Activated CD8-positive, alpha-beta T cell treated with anti-CD3 and anti-CD28 coated beads for 36 hours (primary cell): ENCODE results near the gene MAGI2. TPM values are rescaled to one million over a fixed set of nuclear protein-coding genes. Genes with fewer than 3 reads are reported as not detected.

ENCODE experiments used
- ATAC-seq: fragments of 200-7000 bp; cut with Tn5 transposase; one replicate; pipeline ENCODE4 v1.10.0; 2021; ENCODE audit warnings: mild to moderate bottlenecking, moderate library complexity
- CTCF ChIA-PET: fragments of 350-600 bp; sonication (Branson Sonifier 250); formaldehyde crosslinking; loops from one replicate; lab custom pipeline; 2021; ENCODE audit warnings: antibody characterized with exemption; lab: Charles Lee
- POLR2A ChIA-PET: fragments of 350-600 bp; sonication (Branson Sonifier 250); formaldehyde crosslinking; loops from one replicate; lab custom pipeline; 2021; ENCODE audit warnings: antibody characterized with exemption; lab: Charles Lee
- DNase-seq: peaks from one replicate; pipeline ENCODE4 v3.0.0-alpha.2; 2020
- H3K27ac Mint-ChIP-seq: one replicate; pipeline ENCODE4 v1.8.0; 2021; ENCODE audit warnings: mild to moderate bottlenecking, mixed read lengths
- H3K27me3 Mint-ChIP-seq: one replicate; pipeline ENCODE4 v1.8.0; 2021; ENCODE audit warnings: mixed read lengths
- H3K36me3 Mint-ChIP-seq: one replicate; pipeline ENCODE4 v1.8.0; 2021; ENCODE audit warnings: low read depth, mixed read lengths
- H3K4me1 Mint-ChIP-seq: one replicate; pipeline ENCODE4 v1.8.0; 2021; ENCODE audit warnings: low read depth, mixed read lengths
- H3K4me3 Mint-ChIP-seq: one replicate; pipeline ENCODE4 v1.8.0; 2021; ENCODE audit warnings: mild to moderate bottlenecking, moderate library complexity, mixed read lengths
- H3K9me3 Mint-ChIP-seq: one replicate; pipeline ENCODE4 v1.8.0; 2021; ENCODE audit warnings: mixed read lengths
- intact Hi-C: fragments of 100-400 bp; cut with micrococcal nuclease; formaldehyde crosslinking; loops from one replicate; pipeline ENCODE4 v1.10.0; 2022
- total RNA-seq, 2 experiments: library from RNA; stranded (reverse); gene quantifications; one replicate each; pipeline ENCODE4 v1.2.3, GENCODE V29; 2021
- TF ChIP-seq, protein P1 (sequence below): fragments of 200-600 bp; IDR thresholded peaks from one replicate; pipeline ENCODE4 v1.8.0; 2022; ENCODE audit warnings: antibody characterized with exemption, mild to moderate bottlenecking

The MAGI2 gene
- total RNA-seq, 2 experiments from 2014 or later: 0.04 to 0.09 TPM

DNA sequence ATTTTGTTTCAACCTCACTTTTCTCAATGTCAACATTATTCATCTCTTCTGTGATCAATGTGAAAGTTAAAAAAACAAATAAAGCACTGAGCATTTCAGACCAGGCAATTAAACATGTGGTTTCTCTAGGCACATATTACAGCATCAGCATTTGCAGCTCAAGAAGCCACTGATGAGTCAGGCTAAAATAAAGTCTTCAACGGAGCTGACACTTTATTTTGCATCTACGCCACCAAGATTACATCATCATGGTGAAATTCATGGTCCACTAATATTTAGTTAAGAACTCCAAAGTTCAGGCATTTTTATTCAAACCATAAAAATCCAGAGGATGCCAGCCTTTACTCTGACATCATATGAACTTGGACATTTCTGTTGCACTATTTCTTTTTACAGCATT, 33.0 kb downstream of the MAGI2 start:
- intact Hi-C loops: no loop called here
- ATAC-seq (no peak), DNase-seq (no peak)
- Mint-ChIP-seq H3K27ac (no peak overlapping the region), H3K4me3 (no peak overlapping the region), H3K9me3 (no peaks in the 10 kb centered on the region), H3K27me3 (no peaks in the 10 kb centered on the region), H3K4me1 (no peaks in the 10 kb centered on the region), H3K36me3 (no peaks in the 10 kb centered on the region)
- TF ChIP-seq, protein P1, sequence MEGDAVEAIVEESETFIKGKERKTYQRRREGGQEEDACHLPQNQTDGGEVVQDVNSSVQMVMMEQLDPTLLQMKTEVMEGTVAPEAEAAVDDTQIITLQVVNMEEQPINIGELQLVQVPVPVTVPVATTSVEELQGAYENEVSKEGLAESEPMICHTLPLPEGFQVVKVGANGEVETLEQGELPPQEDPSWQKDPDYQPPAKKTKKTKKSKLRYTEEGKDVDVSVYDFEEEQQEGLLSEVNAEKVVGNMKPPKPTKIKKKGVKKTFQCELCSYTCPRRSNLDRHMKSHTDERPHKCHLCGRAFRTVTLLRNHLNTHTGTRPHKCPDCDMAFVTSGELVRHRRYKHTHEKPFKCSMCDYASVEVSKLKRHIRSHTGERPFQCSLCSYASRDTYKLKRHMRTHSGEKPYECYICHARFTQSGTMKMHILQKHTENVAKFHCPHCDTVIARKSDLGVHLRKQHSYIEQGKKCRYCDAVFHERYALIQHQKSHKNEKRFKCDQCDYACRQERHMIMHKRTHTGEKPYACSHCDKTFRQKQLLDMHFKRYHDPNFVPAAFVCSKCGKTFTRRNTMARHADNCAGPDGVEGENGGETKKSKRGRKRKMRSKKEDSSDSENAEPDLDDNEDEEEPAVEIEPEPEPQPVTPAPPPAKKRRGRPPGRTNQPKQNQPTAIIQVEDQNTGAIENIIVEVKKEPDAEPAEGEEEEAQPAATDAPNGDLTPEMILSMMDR: no peak
- ChIA-PET POLR2A (no interaction called here), CTCF (no interaction called here)

DNA sequence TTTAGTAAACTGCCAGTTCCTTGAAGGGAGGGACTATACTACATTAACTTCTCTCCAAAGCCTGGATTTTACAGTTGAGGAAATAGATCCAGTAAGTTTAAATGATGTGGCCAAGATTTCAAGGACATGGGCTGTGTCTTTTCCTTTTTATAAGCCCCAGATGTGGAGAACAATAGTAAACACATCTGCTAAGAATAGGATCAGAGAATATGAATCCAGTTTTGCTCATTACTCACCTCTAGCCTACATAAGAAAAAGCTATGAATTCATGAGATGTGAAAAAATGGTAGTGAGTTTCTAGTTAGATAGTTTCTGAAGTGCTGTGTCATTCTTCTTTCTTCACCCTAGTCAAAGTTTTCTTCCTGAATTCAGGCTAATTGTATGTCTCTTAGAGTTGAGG, 38.6 kb downstream of the MAGI2 start:
- H3K27ac Mint-ChIP-seq: no peak overlapping the region
- ChIA-PET CTCF (no interaction called here), POLR2A (no interaction called here)
- H3K4me1 Mint-ChIP-seq: no peaks in the 10 kb centered on the region
- DNase-seq: no peak
- no peaks in the 10 kb centered on the region for H3K36me3 Mint-ChIP-seq
- TF ChIP-seq, protein P1: no peak
- intact Hi-C loops: no loop called here
- H3K4me3 Mint-ChIP-seq: no peak overlapping the region
- no peaks in the 10 kb centered on the region for H3K27me3 Mint-ChIP-seq
- no peaks in the 10 kb centered on the region for H3K9me3 Mint-ChIP-seq
- no peak for ATAC-seq

DNA sequence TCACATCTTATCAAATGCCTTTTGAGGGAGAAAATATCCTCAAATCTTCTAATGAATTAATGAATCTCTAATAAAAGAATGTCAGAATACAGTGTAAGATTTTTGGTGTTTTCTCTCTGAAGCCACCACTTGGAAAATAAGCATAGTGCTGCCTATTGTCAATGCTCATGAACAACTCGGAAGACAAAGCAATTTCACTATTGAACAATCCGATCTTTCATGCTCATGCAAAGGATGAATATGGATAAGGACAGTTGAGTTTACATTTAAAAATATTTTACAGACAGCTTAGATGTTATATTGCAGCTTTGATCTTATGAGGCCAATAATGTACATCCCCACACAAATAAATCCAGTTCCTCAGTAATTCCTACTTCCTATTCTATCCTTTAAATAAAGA, 40.6 kb downstream of the MAGI2 start:
- TF ChIP-seq, protein P1: no peak
- Mint-ChIP-seq H3K4me1 (no peaks in the 10 kb centered on the region), H3K36me3 (no peaks in the 10 kb centered on the region), H3K27ac (no peak overlapping the region), H3K4me3 (no peak overlapping the region), H3K27me3 (no peaks in the 10 kb centered on the region), H3K9me3 (no peaks in the 10 kb centered on the region)
- POLR2A ChIA-PET: interaction anchor here (0.7 kb wide), 1 partner anchor 67 kb away, joined by 3 read pairs; no protein-coding TSS in a partner anchor
- ATAC-seq (no peak), DNase-seq (no peak)
- CTCF ChIA-PET: no interaction called here
- intact Hi-C loops: no loop called here

DNA sequence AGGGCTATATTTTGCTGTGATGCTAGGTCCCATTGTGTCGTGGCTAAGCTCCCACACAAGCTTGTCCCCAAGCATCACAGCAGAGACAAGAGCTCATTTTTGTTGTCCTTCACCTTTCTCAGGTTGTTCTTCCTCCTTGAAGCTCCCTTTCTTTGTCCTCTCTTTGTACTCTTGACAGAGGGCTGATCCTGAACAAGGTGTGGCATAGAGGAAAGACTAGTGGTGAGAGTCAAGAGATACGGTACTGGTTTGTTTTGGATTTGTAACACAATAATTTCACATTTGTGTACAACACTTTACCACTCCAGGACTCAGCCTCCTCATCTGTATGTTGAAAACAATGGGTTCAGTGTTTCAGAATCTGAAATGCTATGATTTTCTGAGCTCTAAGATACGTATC, 41.0 kb downstream of the MAGI2 start:
- TF ChIP-seq, protein P1: no peak
- ChIA-PET CTCF (no interaction called here), POLR2A (no interaction called here)
- H3K36me3 Mint-ChIP-seq: no peaks in the 10 kb centered on the region
- no peak for ATAC-seq
- no peak overlapping the region for H3K4me3 Mint-ChIP-seq
- no peak overlapping the region for H3K27ac Mint-ChIP-seq
- intact Hi-C loops: no loop called here
- DNase-seq: no peak
- H3K4me1 Mint-ChIP-seq: no peaks in the 10 kb centered on the region
- H3K27me3 Mint-ChIP-seq: no peaks in the 10 kb centered on the region
- no peaks in the 10 kb centered on the region for H3K9me3 Mint-ChIP-seq

DNA sequence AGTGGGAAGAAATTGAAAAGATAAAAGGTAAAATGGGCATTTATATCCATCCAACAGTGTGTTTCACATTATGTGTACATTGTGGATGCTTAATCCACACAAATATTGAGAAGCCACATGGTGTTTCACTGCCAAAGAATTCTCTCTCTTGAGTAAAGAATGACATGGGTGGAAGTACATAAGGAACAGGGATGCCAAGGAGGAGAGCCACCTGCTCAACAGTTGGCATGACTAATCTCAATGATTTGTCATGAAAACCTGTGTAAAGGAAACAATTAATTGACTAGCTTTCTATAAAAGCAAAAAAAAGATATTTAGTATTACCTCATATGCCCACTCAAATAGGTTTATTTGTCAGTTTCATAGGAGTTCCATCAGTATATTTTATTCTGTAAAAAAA, 43.1 kb downstream of the MAGI2 start:
- Mint-ChIP-seq H3K9me3 (no peaks in the 10 kb centered on the region), H3K4me1 (no peaks in the 10 kb centered on the region), H3K27ac (no peak overlapping the region), H3K27me3 (no peaks in the 10 kb centered on the region), H3K4me3 (no peak overlapping the region), H3K36me3 (no peaks in the 10 kb centered on the region)
- ChIA-PET CTCF (no interaction called here), POLR2A (no interaction called here)
- intact Hi-C loops: no loop called here
- TF ChIP-seq, protein P1: no peak
- DNase-seq: no peak
- no peak for ATAC-seq
